DMS 273 (cell line): Measurements from ENCODE around the gene VGLL4.
"Not testable (repeated sequence)": the region's sequence is repeated elsewhere in the genome, so short reads cannot be mapped to it uniquely, and the experiment has no call there.

Experiments used
- DNase-seq: peaks from one replicate; lab custom pipeline; 2025; ENCODE audit not compliant: unreplicated experiment; lab: John Stamatoyannopoulos, UW

Gene VGLL4

DNA sequence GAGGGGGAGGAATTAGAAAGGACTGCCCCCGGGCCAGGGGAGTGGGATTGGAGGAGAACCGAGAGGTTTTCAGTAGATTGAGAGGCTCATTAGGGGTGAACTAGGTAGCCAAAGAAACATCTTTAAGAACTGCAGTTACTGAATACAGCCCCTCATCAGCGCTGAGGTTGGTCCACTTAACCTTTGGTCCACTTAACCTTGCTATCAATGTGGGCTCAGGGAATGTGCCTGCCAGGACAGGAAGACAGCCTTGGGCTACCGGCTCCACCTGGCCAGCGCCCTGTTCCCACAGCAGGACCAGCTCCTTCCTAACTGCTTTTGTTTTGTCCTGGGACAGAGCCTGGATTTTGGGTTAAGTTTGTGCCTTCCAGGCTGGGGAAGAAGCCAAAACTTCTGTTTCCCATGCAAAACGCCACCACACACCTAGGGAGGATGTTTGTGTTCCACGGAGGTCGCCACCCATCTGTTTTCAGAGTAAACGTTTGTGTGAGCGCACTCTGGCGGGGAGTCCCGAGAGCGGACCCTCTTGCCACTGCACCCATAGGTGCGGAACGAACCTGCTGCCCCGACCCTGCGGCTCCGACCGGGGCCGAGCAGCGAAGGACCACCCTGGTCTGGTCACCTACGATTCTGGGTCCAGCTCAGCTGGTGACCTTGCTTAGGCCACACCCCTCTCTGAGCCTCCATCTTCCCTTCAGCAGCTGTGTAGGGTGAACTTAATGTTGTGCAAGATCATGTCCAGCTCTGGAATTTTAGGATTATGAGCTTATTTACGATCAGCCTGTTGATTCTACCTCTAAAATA is 107.4 kb downstream of the VGLL4 start:
- no peak for DNase-seq

DNA sequence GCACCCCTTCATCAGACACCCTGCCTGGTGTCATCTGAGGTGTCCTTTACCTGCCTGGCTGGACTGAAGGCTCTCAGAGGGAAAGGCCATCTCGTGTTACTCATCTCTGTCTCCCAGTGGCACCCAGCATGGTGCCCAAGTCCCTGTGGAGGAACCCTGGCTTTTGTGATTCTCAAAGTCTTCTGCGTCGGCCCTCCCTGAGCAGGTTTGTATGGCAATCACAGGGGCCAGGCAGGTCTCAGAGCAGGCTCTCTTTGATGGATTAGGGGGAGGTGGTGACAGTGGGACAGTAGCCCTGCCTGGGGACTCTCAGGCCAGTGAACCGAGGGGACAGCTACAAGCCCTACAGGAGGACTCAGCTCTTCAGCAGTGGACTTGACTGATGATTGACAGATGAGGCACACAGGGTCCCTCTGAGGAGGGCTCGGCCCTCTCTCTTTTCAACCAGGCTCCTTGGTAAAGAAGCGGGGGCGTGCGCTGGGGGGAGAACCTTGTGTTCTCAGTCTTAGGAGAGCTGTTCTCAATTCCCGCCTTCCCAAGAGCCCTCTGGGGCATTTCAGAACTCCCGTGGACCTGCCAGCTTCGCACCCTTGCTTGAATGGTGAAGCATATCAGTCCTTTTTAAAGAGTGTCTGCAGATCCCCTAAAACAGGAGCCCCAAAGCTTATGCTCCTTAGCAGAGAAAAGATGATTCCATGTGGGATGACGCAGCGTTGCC is 108.3 kb downstream of the VGLL4 start:
- no peak for DNase-seq

DNA sequence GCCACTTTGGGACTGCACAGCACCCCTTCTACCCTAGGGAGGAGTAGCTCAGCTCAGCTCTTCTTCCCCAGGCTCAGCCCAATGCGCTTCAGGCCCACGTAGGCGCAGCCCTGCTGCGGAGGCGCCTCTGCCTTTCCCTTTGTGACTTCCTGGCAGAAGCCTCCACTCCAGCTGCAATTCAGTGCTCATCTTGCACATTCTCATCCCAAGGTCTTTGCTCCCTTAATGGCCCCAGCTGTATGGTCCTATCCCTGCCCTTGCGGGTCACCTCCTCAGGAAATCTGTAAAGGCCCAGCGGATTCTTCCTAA is 109.0 kb downstream of the VGLL4 start:
- no peak for DNase-seq

DNA sequence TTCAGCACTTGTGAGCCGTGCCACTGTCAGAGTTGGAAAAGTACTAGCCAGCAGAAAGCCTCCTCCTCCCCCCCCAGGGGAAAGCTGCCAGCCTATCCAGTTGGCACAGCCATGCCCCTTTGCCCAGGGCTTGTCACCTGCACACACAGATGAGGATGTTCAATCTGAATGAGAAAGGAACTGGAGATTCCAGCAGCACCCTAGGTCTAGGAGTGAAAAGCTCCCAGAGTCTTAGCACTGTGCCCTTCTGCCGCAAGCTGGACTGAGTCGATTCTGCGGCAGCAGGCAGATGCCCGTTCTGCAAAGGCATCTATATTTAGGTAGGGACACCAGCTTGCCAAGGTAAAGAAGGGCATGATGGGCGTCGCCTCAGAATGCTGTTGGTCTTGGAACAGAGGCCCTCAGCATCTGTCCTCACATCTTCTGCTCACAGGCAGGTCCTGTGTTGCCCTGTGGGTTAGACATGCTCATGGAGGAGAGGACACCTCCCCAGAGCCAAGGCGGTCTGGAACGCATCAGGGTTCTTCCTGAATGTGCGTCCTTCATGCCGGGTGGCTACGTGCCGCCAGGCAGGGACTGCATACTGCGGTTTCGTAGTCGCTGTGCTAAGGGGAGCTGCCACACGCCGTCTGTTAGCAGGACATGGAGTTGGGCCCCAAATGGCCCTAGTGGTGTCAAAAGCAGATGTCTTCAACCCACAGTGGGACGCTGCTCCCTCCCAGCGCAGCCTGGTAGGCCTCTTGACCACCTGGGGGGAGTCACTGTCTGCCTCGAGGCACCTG is 109.5 kb downstream of the VGLL4 start:
- peak; percentile 63 for DNase-seq

DNA sequence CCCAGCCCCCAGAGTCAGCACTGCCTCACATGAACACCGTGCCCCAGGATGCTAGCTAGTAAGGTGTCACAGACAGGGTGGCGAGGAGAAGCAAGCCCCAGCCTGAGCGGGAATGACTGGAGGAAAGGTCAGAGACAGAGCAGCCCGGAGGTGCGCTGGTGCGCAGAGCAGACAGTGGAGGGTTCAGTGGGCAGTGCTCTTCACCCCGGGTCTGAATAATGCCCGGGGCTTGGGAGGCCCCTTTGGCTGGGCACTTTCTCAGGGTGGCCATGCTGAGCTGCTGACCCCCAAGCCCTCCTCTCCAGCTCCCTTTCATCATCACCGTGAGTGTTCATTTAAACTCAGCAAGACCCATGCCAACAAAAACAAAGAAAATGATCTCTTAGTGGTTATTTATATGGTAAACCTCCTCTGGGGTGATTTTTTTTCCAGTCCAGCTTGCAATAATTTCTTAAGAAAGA is 110.8 kb downstream of the VGLL4 start:
- DNase-seq, result no peak

DNA sequence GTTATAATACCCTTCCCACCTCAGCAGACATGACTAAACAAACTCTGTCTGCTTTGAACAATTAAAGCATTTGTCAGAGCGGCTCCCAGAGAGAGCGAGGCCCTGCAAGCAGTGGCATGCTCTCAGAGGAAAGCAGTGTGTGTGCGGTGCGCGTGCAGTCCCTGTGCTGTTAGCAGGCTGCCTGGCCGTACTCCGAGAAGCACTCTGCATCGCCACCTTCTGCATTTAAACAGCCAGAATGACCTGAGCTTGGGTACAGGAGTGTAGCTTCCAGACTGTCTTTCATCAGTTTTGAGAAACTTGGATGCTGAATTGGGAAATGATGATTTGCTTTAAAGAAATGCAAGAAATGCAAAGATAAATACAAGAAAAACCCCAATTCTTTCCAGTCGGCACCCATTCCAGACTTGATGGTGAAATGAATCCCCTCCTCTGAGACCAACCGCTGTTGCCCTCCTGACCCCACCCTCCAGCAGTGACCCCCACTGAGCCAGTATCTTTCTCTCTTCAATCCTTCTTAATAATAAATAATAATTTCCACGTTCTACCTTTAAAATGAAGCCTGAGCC is 113.5 kb downstream of the VGLL4 start:
- DNase-seq, result peak; percentile 81

DNA sequence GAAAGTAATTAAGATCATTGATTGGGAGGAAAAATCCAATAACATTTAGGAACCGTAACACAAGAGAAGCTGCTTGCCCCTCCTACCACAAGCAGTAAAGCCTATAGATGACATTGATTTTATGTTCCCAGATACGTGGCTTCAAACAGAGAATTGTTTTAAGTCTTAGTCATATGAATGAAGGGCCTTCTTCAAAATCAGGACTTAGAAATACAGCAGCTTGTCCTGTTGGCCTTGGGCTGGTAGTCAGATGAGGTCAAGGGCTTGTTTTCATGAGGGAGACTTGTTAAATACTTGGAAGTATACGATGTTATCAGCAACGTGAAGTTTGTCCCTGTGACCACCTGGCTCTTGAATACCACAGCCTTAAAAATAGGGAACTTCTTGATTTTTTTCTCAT is 114.4 kb downstream of the VGLL4 start:
- DNase-seq, result no peak

DNA sequence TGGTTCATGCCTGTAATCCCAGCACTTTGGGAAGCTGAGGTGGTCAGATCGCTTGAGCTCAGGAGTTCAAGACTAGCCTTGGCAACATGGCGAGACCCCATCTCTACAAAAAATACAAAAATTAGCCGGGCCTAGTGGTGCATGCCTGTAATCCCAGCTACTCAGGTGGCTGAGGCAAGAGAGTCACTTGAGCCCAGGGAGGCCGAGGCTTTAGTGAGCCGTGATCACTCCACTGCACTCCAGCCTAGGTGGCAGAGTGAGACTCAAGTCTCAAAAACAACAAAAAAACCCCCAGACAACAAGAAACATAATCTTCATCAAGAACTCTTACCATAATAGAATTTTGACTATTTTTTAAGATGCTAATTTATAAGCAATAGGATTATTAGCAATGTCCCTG is 117.6 kb downstream of the VGLL4 start:
- DNase-seq, result not testable (repeated sequence)

DNA sequence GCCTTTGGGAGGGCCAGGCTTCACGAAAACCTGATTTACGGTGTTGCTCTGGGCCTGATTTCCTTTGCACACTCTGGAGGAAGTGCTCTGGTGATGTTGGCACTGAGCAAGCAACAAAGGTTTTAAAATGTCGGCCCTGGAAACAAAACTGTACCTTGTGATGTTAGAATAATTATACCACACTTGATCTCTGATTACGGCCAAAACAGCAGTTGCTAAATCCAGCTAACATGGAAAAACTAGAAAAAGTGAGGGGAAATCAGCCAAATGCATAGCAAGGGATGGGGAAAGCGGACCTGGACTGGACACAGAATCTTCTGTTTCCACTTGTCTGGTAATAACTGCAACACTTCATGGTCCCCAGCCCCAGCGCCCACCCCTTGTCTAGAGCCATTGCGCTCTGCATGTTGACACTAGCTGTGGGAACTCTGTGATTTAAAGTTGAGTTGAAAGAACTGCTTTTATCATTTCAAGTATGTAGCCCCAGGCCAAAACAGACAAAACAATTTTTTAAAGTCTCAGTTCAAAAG is 120.1 kb downstream of the VGLL4 start:
- DNase-seq, result no peak

DNA sequence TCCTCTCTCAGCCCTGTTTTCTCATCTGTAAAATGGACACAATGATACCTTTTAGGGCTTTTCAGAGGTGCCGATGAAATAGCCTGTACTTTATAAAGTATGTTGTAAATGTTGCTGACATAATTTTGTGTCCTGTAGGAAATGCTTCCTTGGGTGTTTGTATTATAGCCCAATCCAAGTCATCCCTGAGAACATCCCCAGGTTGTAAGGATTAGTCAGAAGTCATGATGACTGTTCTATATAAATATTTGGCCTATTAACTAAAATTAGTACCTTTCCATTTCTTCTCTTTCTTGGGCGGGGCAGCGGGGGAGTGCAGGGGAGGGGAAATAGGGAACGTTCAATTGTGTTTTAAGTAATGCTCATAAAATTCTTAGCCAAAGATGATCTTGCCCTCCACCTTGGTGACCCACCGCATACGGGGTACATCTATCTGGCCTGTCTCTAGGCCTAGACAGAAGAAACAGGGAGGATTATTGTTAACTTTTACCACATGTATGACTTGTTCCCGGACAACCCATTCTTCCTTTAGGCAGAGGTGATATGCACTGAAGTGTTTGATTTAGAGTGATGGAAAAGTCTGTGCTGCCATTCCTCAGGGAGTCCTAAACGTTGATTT is 120.7 kb downstream of the VGLL4 start:
- no peak for DNase-seq

DNA sequence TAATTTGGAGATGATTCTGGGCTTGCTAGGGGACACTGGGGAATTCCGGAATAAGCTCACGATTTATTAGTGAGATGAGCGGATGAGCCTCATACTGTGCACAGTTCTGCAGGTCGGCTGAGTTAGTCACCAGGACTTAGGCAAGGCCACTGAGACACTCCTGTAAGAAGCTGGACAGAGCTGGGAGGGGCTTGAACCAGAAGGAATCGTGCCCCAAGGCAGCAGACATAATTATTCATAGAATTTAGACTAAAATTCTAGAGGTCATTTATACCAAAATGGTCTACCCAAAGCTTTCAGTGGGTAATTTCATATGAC is 121.4 kb downstream of the VGLL4 start:
- no peak for DNase-seq

DNA sequence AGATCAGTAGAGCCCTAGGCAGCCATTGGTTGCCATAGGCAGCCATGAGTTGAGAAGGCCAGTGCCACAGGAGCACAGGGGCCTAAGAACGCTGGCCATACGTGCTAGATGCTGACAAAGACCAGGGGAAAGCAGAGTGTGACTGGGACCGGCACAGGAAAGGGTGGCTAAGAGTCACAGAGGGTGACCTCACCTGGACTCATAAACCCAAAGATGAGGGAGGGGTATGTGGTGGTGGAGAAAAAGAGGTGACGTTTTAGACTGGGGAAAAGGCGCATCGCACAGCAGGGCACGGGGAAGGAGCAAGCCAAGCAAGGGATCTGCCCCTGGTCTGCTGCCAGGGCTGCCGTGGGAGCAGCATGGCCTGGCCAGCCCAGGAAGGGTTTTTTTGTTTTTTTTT is 122.5 kb downstream of the VGLL4 start:
- DNase-seq, result no peak

DNA sequence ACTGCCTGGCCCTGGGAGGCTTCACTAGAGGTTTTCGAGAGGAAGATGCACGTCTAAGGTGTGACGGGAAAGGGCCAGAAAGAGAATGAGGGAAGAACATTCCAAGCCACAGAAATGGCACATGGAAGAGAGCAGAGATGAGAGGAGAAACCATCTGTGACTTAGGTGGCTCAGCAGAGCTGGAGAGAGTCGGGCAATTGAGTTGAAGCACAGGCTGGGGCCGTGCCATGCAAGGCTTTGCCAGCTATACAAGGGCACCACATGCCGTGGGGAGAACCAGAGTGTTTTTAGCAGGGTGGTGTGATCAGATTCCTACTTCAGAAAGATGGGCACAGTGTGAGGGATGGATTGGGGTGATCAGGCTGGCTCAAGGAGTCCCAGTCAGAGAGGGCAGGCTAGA is 126.1 kb downstream of the VGLL4 start:
- DNase-seq, result no peak

DNA sequence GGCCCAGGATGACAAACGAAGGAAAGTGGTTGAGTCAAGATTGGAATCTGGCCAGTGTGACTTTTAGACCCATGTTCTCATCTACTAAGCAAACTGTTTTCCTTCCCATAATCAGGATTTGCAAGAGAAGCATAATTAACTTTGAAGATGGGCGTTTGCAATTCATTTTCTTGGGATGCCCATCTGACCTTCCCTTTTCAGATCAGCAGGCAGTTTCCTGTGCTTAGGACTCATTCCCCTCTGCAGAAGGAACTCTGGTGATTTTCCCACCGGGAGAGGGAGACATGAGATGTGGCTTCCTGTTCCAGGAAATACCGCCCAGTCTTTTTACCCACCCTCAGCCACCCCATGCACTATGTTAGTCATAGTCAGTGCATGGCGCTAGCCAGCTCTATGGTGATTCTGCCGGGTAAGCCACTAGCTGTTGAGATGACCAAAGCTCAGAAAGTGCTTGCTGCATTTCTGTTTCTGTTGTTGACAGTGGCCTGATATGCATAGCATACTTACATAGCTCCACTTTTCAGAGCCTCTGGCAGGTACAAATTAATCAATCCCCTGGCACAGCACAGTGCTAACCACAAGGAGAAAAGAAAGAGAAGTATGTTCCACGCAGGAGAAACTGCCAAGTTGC is 129.4 kb downstream of the VGLL4 start:
- no peak for DNase-seq

DNA sequence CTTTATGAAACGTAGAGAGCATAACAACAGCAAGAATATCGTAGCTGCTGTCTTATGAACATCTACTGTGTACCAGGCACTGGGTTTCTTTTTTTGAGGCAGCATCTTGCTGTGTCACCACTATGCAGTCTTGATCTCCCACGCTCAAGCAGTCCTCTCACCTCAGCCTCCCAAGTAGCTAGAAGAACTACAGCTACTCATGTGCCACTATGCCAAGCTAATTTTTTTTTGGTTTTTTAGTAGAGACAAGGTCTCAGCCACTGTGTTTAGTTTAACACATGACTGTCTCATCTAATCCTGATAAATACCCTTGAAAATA is 129.9 kb downstream of the VGLL4 start:
- DNase-seq, result no peak

DNA sequence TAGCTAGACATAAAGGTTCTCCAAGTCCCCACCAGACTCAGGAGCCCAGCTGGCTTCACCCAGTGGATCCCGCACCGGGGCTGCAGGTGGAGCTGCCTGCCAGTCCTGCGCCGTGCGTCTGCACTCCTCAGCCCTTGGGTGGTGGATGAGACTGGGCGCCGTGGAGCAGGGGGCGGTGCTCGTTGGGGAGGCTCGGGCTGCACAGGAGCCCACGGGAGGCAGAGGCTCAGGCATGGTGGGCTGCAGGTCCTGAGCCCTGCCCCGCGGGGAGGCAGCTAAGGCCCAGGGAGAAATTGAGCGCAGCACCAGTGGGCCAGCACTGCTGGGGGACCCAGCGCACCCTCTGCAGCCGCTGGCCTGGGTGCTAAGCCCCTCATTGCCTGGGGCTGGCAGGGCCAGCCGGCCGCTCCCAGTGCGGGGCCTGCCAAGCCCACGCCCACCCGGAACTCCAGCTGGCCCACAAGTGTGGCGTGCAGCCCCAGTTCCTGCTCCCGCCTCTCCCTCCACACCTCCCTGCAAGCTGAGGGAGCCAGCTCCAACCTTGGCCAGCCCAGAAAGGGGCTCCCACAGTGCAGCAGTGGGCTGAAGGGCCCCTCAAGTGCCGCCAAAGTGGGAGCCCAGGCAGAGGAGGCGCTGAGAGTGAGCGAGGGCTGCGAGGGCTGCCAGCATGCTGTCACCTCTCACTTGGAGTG is 130.4 kb downstream of the VGLL4 start:
- not testable (repeated sequence) for DNase-seq

DNA sequence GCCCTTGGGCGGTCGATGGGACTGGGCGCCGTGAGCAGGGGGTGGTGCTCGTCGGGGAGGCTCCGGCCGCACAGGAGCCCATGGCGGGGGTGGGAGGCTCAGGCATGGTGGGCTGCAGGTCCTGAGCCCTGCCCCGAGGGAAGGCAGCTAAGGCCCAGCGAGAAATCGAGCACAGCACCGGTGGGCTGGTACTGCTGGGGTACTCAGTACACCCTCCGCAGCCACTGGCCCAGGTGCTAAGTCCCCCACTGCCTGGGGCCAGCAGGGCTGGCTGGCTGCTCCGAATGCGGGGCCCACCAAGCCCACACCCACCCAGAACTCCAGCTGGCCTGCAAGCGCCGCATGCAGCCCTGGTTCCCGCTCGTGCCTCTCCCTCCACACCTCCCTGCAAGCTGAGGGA is 132.1 kb downstream of the VGLL4 start:
- not testable (repeated sequence) for DNase-seq

DNA sequence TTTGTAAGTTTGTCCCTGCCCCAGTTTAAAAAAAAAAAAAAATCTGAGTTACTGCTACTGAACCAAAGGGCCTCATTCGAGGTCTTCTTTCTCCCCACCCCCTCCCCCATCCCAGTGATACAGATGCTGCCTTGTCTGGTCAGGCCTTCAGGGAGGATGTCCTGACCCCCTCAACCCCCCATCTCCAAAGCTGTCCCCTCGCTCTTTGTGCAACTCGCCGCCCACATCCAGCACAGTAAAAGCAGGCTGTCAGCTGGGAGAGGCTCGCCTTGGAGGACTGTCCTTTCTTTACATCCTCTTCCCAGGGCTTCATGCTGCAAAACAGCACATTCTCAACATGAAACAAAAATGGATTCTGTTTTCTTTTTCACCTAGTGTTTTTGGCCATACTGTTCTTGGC is 133.4 kb downstream of the VGLL4 start:
- DNase-seq, result no peak

DNA sequence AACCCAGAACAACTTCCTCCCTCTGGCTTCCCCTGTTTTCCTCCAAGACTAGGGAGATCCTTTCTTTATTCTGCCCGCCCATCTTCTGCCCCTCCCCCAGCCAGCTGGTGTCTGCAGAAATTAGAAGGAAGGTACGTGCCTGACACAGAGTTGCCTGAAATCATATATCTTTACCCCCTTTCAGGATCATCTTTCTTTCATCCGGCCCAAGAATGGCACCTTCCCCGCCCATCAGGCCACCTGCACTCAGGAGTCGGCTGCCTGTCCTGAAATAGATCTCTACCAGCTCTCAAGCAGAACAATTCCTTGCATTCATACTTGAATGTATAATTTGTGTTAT is 133.7 kb downstream of the VGLL4 start:
- peak; percentile 66 for DNase-seq
